HepG2 (cell line): ENCODE data around the gene HMBS. TPM values are rescaled to one million over a fixed set of nuclear protein-coding genes. Genes with fewer than 3 reads are reported as not detected.

Experiments used
- AGO1 ChIP-seq: fragments of 200-400 bp; formaldehyde crosslinking; IDR thresholded peaks from 2 replicates; pipeline ENCODE4 v1.6.1; 2017; ENCODE audit warnings: mild to moderate bottlenecking, low read depth, low read length, moderate library complexity; ENCODE audit not compliant: poor library complexity, severe bottlenecking
- EHMT2 ChIP-seq: fragments of 200-600 bp; sonication (generic); IDR thresholded peaks from 2 replicates; pipeline ENCODE4 v1.7.0; 2017; ENCODE audit warnings: antibody characterized with exemption, low read depth, low read length, borderline replicate concordance
- FOXO4 ChIP-seq: sonication (generic); formaldehyde crosslinking; conservative IDR thresholded peaks from 2 replicates; pipeline ENCODE4 v1.8.1; 2023; ENCODE audit warnings: missing genetic modification reagents
- HNRNPLL ChIP-seq: fragments of 200-400 bp; formaldehyde crosslinking; IDR thresholded peaks from 2 replicates; pipeline ENCODE4 v1.6.1; 2017; ENCODE audit warnings: mild to moderate bottlenecking, low read depth, low read length; ENCODE audit not compliant: poor library complexity, severe bottlenecking
- MLX ChIP-seq: IDR thresholded peaks from 2 replicates; pipeline ENCODE4 v1.6.1; 2016
- POLR2AphosphoS2 ChIP-seq: IDR thresholded peaks from 2 replicates; pipeline ENCODE4 v1.6.1; 2011; ENCODE audit warnings: low read depth, low read length, improper control_type of control experiment
- RERE ChIP-seq: IDR thresholded peaks from 2 replicates; pipeline ENCODE4 v1.6.1; 2016; ENCODE audit warnings: low read depth, missing genetic modification reagents, missing compliant biosample characterization
- SRY ChIP-seq: sonication (generic); formaldehyde crosslinking; IDR thresholded peaks from 2 replicates; pipeline ENCODE4 v1.8.0; 2022; ENCODE audit warnings: mild to moderate bottlenecking, missing genetic modification reagents
- ZBTB1 ChIP-seq: sonication (generic); formaldehyde crosslinking; IDR thresholded peaks from 2 replicates; pipeline ENCODE4 v1.4.0; 2020; ENCODE audit warnings: missing genetic modification reagents, borderline replicate concordance
- ZBTB2 ChIP-seq: sonication (generic); formaldehyde crosslinking; IDR thresholded peaks from 2 replicates; pipeline ENCODE4 v1.8.0; 2022; ENCODE audit warnings: low read depth, missing genetic modification reagents
- ZFX ChIP-seq: sonication (generic); formaldehyde crosslinking; IDR thresholded peaks from 2 replicates; pipeline ENCODE4 v1.4.0; 2020; ENCODE audit warnings: mild to moderate bottlenecking, low read depth, missing genetic modification reagents, moderate library complexity
- ZNF225 ChIP-seq: sonication (generic); formaldehyde crosslinking; IDR thresholded peaks from 2 replicates; pipeline ENCODE4 v1.4.0; 2020; ENCODE audit warnings: mild to moderate bottlenecking, missing genetic modification reagents
- ZNF232 ChIP-seq: sonication (generic); formaldehyde crosslinking; IDR thresholded peaks from 2 replicates; pipeline ENCODE4 v1.4.0; 2020; ENCODE audit warnings: missing genetic modification reagents, borderline replicate concordance
- ZNF275 ChIP-seq: sonication (generic); formaldehyde crosslinking; IDR thresholded peaks from 2 replicates; pipeline ENCODE4 v1.8.0; 2022; ENCODE audit warnings: missing genetic modification reagents, mild to moderate bottlenecking, inconsistent platforms, borderline replicate concordance
- ZNF552 ChIP-seq: sonication (generic); formaldehyde crosslinking; IDR thresholded peaks from 2 replicates; pipeline ENCODE4 v1.9.0; 2022; ENCODE audit warnings: missing genetic modification reagents, mild to moderate bottlenecking, borderline replicate concordance
- ZNF589 ChIP-seq: sonication (generic); formaldehyde crosslinking; conservative IDR thresholded peaks from 2 replicates; pipeline ENCODE4 v1.8.0; 2022; ENCODE audit warnings: mild to moderate bottlenecking, moderate library complexity, missing genetic modification reagents
- ZNF747 ChIP-seq: sonication (generic); formaldehyde crosslinking; IDR thresholded peaks from 2 replicates; pipeline ENCODE4 v1.8.1; 2023; ENCODE audit warnings: missing genetic modification reagents, mild to moderate bottlenecking, borderline replicate concordance
- ZNF761 ChIP-seq: sonication (generic); formaldehyde crosslinking; conservative IDR thresholded peaks from 2 replicates; pipeline ENCODE4 v1.4.0; 2020; ENCODE audit warnings: mild to moderate bottlenecking, missing genetic modification reagents
- polyA plus RNA-seq, 8 experiments: library from polyadenylated mRNA; depleted of rRNA in 3 of 8; stranded (reverse) in 7 of 8; unstranded in 1 of 8; fragments of >200 nt; fragmentation: Illumina TruSeq in 4 of 8; extraction: Trizol in 4 of 8; gene quantifications; 2 replicates each; pipeline versions ENCODE4 v1.2.1 to v1.2.3, GENCODE V29; 2011 to 2016; ENCODE audit warnings: low read depth in 4 of 8, missing spikeins in 1 of 8, mixed read lengths in 1 of 8; ENCODE audit not compliant: insufficient read depth in 1 of 8
- total RNA-seq, 5 experiments: library from RNA; depleted of rRNA; stranded (reverse); fragments of >200 nt; fragmentation: Illumina TruSeq; extraction: Trizol; gene quantifications; 2 replicates each; pipeline ENCODE4 v1.2.3, GENCODE V29; 2016; ENCODE audit warnings: low read depth in 1 of 5

The HMBS gene
- total and polyA plus RNA-seq, 2 of the 13 experiments (the other 11 are each of a cell fraction or from before 2014, with no cell fraction given), result 9.4 to 46.9 TPM

DNA sequence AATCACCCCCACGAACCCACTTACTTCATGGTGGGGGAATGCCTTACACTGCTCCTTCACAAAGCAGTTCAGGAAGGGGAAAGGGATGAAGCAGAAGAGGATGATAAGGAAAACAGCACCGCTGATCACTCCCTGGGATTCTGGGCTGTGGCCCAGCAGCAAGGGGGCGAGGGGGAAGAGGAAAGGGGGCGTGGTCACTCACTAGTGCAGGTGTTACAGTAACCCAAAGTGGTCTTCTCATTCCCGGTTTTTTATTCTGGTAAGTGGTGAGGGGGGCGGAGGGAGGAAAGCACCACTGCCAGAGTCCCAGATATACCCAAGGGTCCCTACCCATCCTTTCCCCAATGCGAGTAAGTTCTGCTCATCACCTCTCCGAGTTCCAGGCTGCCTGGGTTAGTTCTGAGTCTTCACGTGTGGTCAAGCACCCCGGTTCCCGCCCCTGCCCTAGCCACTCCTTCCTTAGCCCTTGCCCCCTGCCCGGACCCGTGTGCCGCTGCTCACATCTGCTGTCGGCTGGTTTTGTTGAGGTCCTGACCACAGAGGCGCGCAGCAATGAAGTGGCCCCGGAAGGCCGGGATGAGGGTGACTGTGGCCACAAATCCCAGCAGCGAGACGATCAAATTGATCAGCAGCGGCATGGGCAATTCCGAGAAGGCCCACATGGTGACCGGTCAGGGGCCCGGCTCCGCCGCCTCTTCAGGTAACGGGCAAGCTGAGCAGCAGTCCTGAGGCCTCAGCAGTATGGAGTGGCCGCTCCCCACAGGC is 16.5 kb downstream of the HMBS start (continued):
- no peak for TF ChIP-seq RERE (CRISPR knock-in tag)
- 0 out of 2 replicates have a peak, but pooled peaks have one; percentile 31 for TF ChIP-seq ZNF232 (CRISPR knock-in tag)
- TF ChIP-seq HNRNPLL, result peak; percentile 35
- TF ChIP-seq MLX (CRISPR knock-in tag), result no peak
- no peak for TF ChIP-seq ZNF275 (CRISPR knock-in tag)
- no peak for TF ChIP-seq ZNF761 (CRISPR knock-in tag)
- TF ChIP-seq ZBTB2 (CRISPR knock-in tag), result peak; percentile 57; the same call in 1 of the 2 replicates
- peak; percentile 35; the same call in 1 of the 2 replicates for TF ChIP-seq ZNF225 (CRISPR knock-in tag)
- TF ChIP-seq POLR2AphosphoS2, result no peak
- 0 out of 2 replicates have a peak, but pooled peaks have one; percentile 47 for TF ChIP-seq SRY (CRISPR knock-in tag)
- TF ChIP-seq EHMT2, result no peak
- TF ChIP-seq ZNF747 (CRISPR knock-in tag), result 0 out of 2 replicates have a peak, but pooled peaks have one; percentile 34
- TF ChIP-seq ZNF552 (CRISPR knock-in tag), result 0 out of 2 replicates have a peak, but pooled peaks have one; percentile 40
- TF ChIP-seq ZNF589 (CRISPR knock-in tag), result no peak
- TF ChIP-seq ZBTB1 (CRISPR knock-in tag), result no peak
- TF ChIP-seq ZFX (CRISPR knock-in tag), result peak; percentile 60
- TF ChIP-seq AGO1, result peak; percentile 63
- no peak for TF ChIP-seq FOXO4 (CRISPR knock-in tag)
